Endodermal cell (in vitro differentiated cells): ENCODE data around the gene HACD2. TPM values are rescaled to one million over a fixed set of nuclear protein-coding genes. Genes with fewer than 3 reads are reported as not detected.
"Not testable (repeated sequence)": the region's sequence is repeated elsewhere in the genome, so short reads cannot be mapped to it uniquely, and the experiment has no call there.

ENCODE experiments used
- DNase-seq: peaks from one replicate; pipeline ENCODE4 v3.0.0-alpha.2; 2017
- H3K27ac ChIP-seq: 2 replicates; pipeline ENCODE4 v1.5.1; 2013; ENCODE audit warnings: mild to moderate bottlenecking, low read depth, low read length, moderate library complexity
- H3K27me3 ChIP-seq: 2 replicates; pipeline ENCODE4 v1.6.1; 2013; ENCODE audit warnings: mild to moderate bottlenecking, low read length, moderate library complexity; ENCODE audit not compliant: insufficient read depth, control insufficient read depth, poor library complexity, severe bottlenecking
- H3K36me3 ChIP-seq: 2 replicates; pipeline ENCODE4 v1.7.0; 2013; ENCODE audit warnings: mild to moderate bottlenecking, low read length, moderate library complexity; ENCODE audit not compliant: control insufficient read depth, insufficient read depth
- H3K4me1 ChIP-seq: one replicate; pipeline ENCODE4 v1.7.0; 2013; ENCODE audit warnings: low read length; ENCODE audit not compliant: control insufficient read depth, insufficient read depth
- H3K4me3 ChIP-seq: 2 replicates; pipeline ENCODE4 v1.5.1; 2013; ENCODE audit warnings: mild to moderate bottlenecking, low read length, moderate library complexity
- H3K9ac ChIP-seq: 2 replicates; pipeline ENCODE4 v1.6.1; 2013; ENCODE audit warnings: mild to moderate bottlenecking, low read length, moderate library complexity; ENCODE audit not compliant: poor library complexity, severe bottlenecking; ENCODE audit errors: extremely low read depth
- H3K9me3 ChIP-seq: 2 replicates; pipeline ENCODE4 v1.6.1; 2013; ENCODE audit warnings: mild to moderate bottlenecking, low read length, moderate library complexity; ENCODE audit not compliant: control insufficient read depth
- H3K27ac Mint-ChIP-seq: 2 replicates; pipeline ENCODE4 v1.8.0; 2020; ENCODE audit warnings: mixed read lengths
- H3K27me3 Mint-ChIP-seq: 2 replicates; pipeline ENCODE4 v1.8.0; 2021; ENCODE audit warnings: mild to moderate bottlenecking, mixed read lengths; ENCODE audit not compliant: insufficient read depth
- H3K36me3 Mint-ChIP-seq: 2 replicates; pipeline ENCODE4 v1.8.0; 2020; ENCODE audit warnings: low read depth, mixed read lengths
- H3K4me1 Mint-ChIP-seq: 2 replicates; pipeline ENCODE4 v1.8.0; 2020; ENCODE audit warnings: mixed read lengths
- H3K4me3 Mint-ChIP-seq: 2 replicates; pipeline ENCODE4 v1.8.0; 2020; ENCODE audit warnings: mild to moderate bottlenecking, moderate library complexity, mixed read lengths
- H3K9me3 Mint-ChIP-seq: 2 replicates; pipeline ENCODE4 v1.8.0; 2020; ENCODE audit warnings: mild to moderate bottlenecking, mixed read lengths
- CTCF ChIP-seq: fragments of 200-600 bp; sonication (generic); conservative IDR thresholded peaks from 2 replicates; pipeline ENCODE4 v1.5.0; 2021; ENCODE audit warnings: antibody characterized with exemption, mild to moderate bottlenecking
- WGBS, 2 experiments: methylation state at CpG; one replicate each; pipeline versions ENCODE4 v1.1.5 to v1.1.7; 2013; ENCODE audit warnings: missing lambda C conversion rate in 2 of 2, mixed read lengths in 1 of 2; ENCODE audit not compliant: insufficient coverage in 1 of 2, insufficient read length in 1 of 2; 5-methylcytosine and 5-hydroxymethylcytosine counted together
- total RNA-seq, 2 donors: library from RNA; stranded (reverse); fragmentation: NEBNext Ultra II Directional in 1 of 2; extraction: Animal tissue kit (Norgen Biotek cat#: 25700) in 1 of 2; gene quantifications; 2 replicates in 1 of 2; 3 replicates in 1 of 2; pipeline ENCODE4 v1.2.1, GENCODE V29; 2021

The HACD2 gene
- total RNA-seq, 2 donors from 2014 or later = 32.5 to 48.7 TPM

GRCh38 chr3:123605789-123606234 is 21.0 kb upstream of the HACD2 start:
- peak; percentile 63 for DNase-seq
- no peak overlapping the region for H3K4me3 Mint-ChIP-seq

GRCh38 chr3:123603153-123603552 is 18.3 kb upstream of the HACD2 start:
- DNase-seq, H3K27ac ChIP-seq, H3K9me3 Mint-ChIP-seq, H3K27me3 Mint-ChIP-seq, H3K9ac ChIP-seq, H3K36me3 ChIP-seq, H3K4me1 ChIP-seq, H3K4me3 Mint-ChIP-seq, H3K9me3 ChIP-seq, H3K27me3 ChIP-seq, H3K4me3 ChIP-seq, H3K27ac Mint-ChIP-seq: not testable (repeated sequence)
- Mint-ChIP-seq H3K36me3 (peaks cover 12% of the 10 kb centered on the region), H3K4me1 (peaks cover 21% of the 10 kb centered on the region)
- WGBS, 2 experiments = 73 to 78% methylated on average over 2 of the region's 2 CpGs

More at GRCh38 chr3:123605789-123606234, 21.0 kb upstream of the HACD2 start:
- Mint-ChIP-seq H3K27me3 (no peaks in the 10 kb centered on the region), H3K9me3 (no peaks in the 10 kb centered on the region), H3K27ac (no peak overlapping the region), H3K36me3 (peaks cover 11% of the 10 kb centered on the region), H3K4me1 (peaks cover 17% of the 10 kb centered on the region)
- no peaks in the 10 kb centered on the region for H3K9me3 ChIP-seq
- H3K4me3 ChIP-seq = no peak overlapping the region
- H3K27me3 ChIP-seq = no peaks in the 10 kb centered on the region
- peaks cover 12% of the 10 kb centered on the region for H3K4me1 ChIP-seq
- H3K36me3 ChIP-seq = peaks cover 2% of the 10 kb centered on the region
- H3K9ac ChIP-seq = no peak overlapping the region
- 91 to 93% methylated on average over 5 of the region's 5 CpGs for WGBS, 2 experiments
- TF ChIP-seq CTCF = no peak
- H3K27ac ChIP-seq = no peak overlapping the region

- no peak for TF ChIP-seq CTCF
- no peak for DNase-seq
- no peaks in the 10 kb centered on the region for H3K9me3 Mint-ChIP-seq
- H3K4me1 Mint-ChIP-seq = peaks cover 21% of the 10 kb centered on the region
- H3K4me3 Mint-ChIP-seq = no peak overlapping the region
- H3K27ac ChIP-seq = no peak overlapping the region
- H3K36me3 ChIP-seq = no peaks in the 10 kb centered on the region
- H3K4me1 ChIP-seq = peaks cover 8% of the 10 kb centered on the region
- H3K9me3 ChIP-seq = no peaks in the 10 kb centered on the region
- no peaks in the 10 kb centered on the region for H3K27me3 ChIP-seq
- H3K27me3 Mint-ChIP-seq = no peaks in the 10 kb centered on the region
- WGBS, 2 experiments = 95 to 100% methylated on average over 1 of the region's 1 CpG
- H3K9ac ChIP-seq = no peak overlapping the region
- H3K4me3 ChIP-seq = no peak overlapping the region
- no peak overlapping the region for H3K27ac Mint-ChIP-seq
- H3K36me3 Mint-ChIP-seq = peaks cover 15% of the 10 kb centered on the region
These were observed 17.5 kb upstream of the HACD2 start for GRCh38 chr3:123602325-123602724.

GRCh38 chr3:123600863-123601262 is 16.0 kb upstream of the HACD2 start:
- H3K9me3 Mint-ChIP-seq, H3K27ac ChIP-seq, H3K27me3 Mint-ChIP-seq, H3K4me3 Mint-ChIP-seq, H3K4me1 ChIP-seq, H3K9me3 ChIP-seq, H3K9ac ChIP-seq, H3K27me3 ChIP-seq, H3K36me3 ChIP-seq: not testable (repeated sequence)
- DNase-seq = peak; percentile 67
- peaks cover 13% of the 10 kb centered on the region for H3K36me3 Mint-ChIP-seq
- H3K4me3 ChIP-seq = peak overlapping the region; percentile 59
- peaks cover 12% of the 10 kb centered on the region for H3K4me1 Mint-ChIP-seq
- H3K27ac Mint-ChIP-seq = peak overlapping the region; percentile 66
